ENCODE results near the gene UBE2D3. TPM values are rescaled to one million over a fixed set of nuclear protein-coding genes. Genes with fewer than 3 reads are reported as not detected.

The UBE2D3 gene
- total RNA-seq, 1 donor from 2014 or later, result 370 TPM

DNA sequence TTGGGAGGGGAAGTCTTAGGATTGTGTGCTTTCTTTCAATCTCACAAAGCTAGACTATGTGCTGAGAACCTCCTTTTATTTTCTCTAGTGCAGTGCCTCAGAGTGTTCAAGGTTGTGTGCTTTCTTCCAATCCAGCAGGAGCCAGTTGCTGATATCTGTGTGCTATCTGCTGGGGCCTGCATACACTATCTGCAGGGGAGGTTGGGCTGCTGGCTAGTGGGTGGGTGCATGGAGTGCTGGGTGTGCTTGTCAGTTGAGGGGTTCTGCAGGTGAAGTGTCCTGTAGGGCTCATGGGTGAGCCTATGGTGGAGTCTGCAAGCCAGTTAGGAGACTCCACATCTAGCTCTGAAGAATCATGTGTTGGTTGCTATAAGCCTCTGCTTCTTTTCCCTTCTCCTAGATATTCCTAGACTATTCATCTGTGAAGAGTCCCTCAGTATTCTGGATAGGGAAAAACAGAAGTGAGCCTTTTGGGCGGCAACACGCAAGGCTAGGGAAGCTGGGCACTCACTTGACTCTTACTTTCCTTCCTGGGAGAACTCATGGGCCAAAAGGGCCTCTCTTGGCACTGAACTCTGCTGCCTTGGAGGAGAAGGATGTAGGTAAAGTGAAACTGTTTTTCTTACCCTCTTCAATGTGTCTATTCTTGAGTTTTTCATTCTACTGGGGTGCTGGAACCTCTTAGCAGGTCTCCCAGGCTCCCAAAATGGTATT, 33.4 kb upstream of the UBE2D3 start:
- DNase-seq (ENCODE audit: low spot score), result no peak
- TF ChIP-seq, protein P1, sequence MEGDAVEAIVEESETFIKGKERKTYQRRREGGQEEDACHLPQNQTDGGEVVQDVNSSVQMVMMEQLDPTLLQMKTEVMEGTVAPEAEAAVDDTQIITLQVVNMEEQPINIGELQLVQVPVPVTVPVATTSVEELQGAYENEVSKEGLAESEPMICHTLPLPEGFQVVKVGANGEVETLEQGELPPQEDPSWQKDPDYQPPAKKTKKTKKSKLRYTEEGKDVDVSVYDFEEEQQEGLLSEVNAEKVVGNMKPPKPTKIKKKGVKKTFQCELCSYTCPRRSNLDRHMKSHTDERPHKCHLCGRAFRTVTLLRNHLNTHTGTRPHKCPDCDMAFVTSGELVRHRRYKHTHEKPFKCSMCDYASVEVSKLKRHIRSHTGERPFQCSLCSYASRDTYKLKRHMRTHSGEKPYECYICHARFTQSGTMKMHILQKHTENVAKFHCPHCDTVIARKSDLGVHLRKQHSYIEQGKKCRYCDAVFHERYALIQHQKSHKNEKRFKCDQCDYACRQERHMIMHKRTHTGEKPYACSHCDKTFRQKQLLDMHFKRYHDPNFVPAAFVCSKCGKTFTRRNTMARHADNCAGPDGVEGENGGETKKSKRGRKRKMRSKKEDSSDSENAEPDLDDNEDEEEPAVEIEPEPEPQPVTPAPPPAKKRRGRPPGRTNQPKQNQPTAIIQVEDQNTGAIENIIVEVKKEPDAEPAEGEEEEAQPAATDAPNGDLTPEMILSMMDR (IDR thresholded peaks at IDR 0.05; ENCODE audit: unreplicated experiment), result no peak
- H3K36me3 Mint-ChIP-seq (ENCODE audit: low read depth, unreplicated experiment), result peaks cover 13% of the 10 kb centered on the region
- H3K27ac Mint-ChIP-seq (ENCODE audit: unreplicated experiment), result no peak overlapping the region
- H3K4me3 Mint-ChIP-seq (ENCODE audit: unreplicated experiment), result no peak overlapping the region
- H3K9me3 Mint-ChIP-seq (ENCODE audit: unreplicated experiment), result no peaks in the 10 kb centered on the region
- no peaks in the 10 kb centered on the region for H3K4me1 Mint-ChIP-seq (ENCODE audit: unreplicated experiment)
- H3K27me3 Mint-ChIP-seq (ENCODE audit: unreplicated experiment), result peaks cover 3% of the 10 kb centered on the region

- Mint-ChIP-seq H3K4me1 (ENCODE audit: unreplicated experiment) (no peaks in the 10 kb centered on the region), H3K27me3 (ENCODE audit: unreplicated experiment) (peaks cover 3% of the 10 kb centered on the region), H3K27ac (ENCODE audit: unreplicated experiment) (no peak overlapping the region), H3K9me3 (ENCODE audit: unreplicated experiment) (no peaks in the 10 kb centered on the region), H3K36me3 (ENCODE audit: low read depth, unreplicated experiment) (peaks cover 13% of the 10 kb centered on the region), H3K4me3 (ENCODE audit: unreplicated experiment) (no peak overlapping the region)
- no peak for DNase-seq (ENCODE audit: low spot score)
- TF ChIP-seq, protein P1 (IDR thresholded peaks at IDR 0.05; ENCODE audit: unreplicated experiment), result no peak
Measured at GRCh38 chr4:102858828-102859464, 31.6 kb upstream of the UBE2D3 start.

- TF ChIP-seq, protein P1 (IDR thresholded peaks at IDR 0.05; ENCODE audit: unreplicated experiment), result no peak
- H3K27me3 Mint-ChIP-seq (ENCODE audit: unreplicated experiment), result no peaks in the 10 kb centered on the region
- no peak overlapping the region for H3K4me3 Mint-ChIP-seq (ENCODE audit: unreplicated experiment)
- H3K36me3 Mint-ChIP-seq (ENCODE audit: low read depth, unreplicated experiment), result no peaks in the 10 kb centered on the region
- no peaks in the 10 kb centered on the region for H3K9me3 Mint-ChIP-seq (ENCODE audit: unreplicated experiment)
- no peaks in the 10 kb centered on the region for H3K4me1 Mint-ChIP-seq (ENCODE audit: unreplicated experiment)
- H3K27ac Mint-ChIP-seq (ENCODE audit: unreplicated experiment), result no peak overlapping the region
- DNase-seq (ENCODE audit: low spot score), result no peak
Measured at GRCh38 chr4:102850370-102850769, 23.0 kb upstream of the UBE2D3 start.

DNA sequence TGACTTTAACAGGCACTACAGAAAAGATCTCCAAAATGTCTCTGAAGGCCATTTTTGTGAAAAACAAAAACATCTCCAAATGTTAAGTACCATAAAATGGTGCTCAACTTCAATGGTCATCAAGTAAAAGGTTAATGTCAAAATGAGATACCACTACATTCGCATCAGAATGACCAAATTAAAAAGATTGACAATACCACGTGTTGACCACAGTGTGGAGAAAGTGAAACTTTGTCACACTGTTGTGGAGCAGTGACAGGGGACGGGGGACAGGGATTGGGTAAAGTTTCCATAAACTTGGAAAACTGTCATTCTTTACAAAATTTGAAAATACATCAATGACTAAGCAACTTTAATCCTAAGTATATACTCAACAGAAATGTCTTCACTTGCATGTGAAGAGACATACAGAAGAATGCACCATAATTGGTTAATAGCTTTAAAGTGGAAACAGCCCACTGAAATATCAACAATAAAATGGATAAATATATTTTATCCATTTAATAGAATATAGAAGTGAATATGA, 22.3 kb upstream of the UBE2D3 start:
- H3K4me1 Mint-ChIP-seq (ENCODE audit: unreplicated experiment), result no peaks in the 10 kb centered on the region
- no peak overlapping the region for H3K27ac Mint-ChIP-seq (ENCODE audit: unreplicated experiment)
- no peaks in the 10 kb centered on the region for H3K9me3 Mint-ChIP-seq (ENCODE audit: unreplicated experiment)
- H3K27me3 Mint-ChIP-seq (ENCODE audit: unreplicated experiment), result no peaks in the 10 kb centered on the region
- no peak overlapping the region for H3K4me3 Mint-ChIP-seq (ENCODE audit: unreplicated experiment)
- TF ChIP-seq, protein P1 (IDR thresholded peaks at IDR 0.05; ENCODE audit: unreplicated experiment), result no peak
- DNase-seq (ENCODE audit: low spot score), result no peak
- H3K36me3 Mint-ChIP-seq (ENCODE audit: low read depth, unreplicated experiment), result no peaks in the 10 kb centered on the region

DNA sequence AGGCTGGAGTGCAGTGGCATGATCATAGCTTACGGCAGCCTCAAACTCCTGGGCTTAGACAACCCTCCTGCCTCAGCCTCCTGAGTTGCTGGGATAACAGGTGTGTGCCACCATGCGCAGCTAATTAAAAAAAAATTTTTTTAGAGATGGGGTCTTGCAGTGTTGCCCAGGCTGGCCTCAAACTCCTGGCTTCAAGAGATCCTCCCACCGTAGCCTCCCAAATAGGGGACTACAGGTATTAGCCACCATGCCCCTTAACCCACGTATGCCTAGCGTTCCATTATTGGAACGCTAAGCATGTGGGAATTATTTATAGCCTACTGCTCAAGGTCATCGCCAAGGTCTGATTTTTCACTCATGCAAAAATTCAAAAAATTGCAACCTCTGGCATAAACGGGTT, 20.3 kb upstream of the UBE2D3 start:
- no peaks in the 10 kb centered on the region for H3K4me1 Mint-ChIP-seq (ENCODE audit: unreplicated experiment)
- no peaks in the 10 kb centered on the region for H3K36me3 Mint-ChIP-seq (ENCODE audit: low read depth, unreplicated experiment)
- TF ChIP-seq, protein P1 (IDR thresholded peaks at IDR 0.05; ENCODE audit: unreplicated experiment), result no peak
- H3K27me3 Mint-ChIP-seq (ENCODE audit: unreplicated experiment), result no peaks in the 10 kb centered on the region
- no peak for DNase-seq (ENCODE audit: low spot score)
- no peak overlapping the region for H3K27ac Mint-ChIP-seq (ENCODE audit: unreplicated experiment)
- H3K9me3 Mint-ChIP-seq (ENCODE audit: unreplicated experiment), result no peaks in the 10 kb centered on the region
- no peak overlapping the region for H3K4me3 Mint-ChIP-seq (ENCODE audit: unreplicated experiment)

Data from endothelial cell (in vitro differentiated cells).